GM12878 (cell line): Measurements from ENCODE around the gene TCP11L2. TPM values are rescaled to one million over a fixed set of nuclear protein-coding genes. Genes with fewer than 3 reads are reported as not detected.

ENCODE experiments used
- BCL11A ChIP-seq: IDR thresholded peaks from 2 replicates; pipeline ENCODE4 v1.6.1; 2011; ENCODE audit warnings: low read depth, low read length
- EP300 ChIP-seq, 2 experiments: fragments of 150-350 bp in 1 of 2; IDR thresholded peaks; 2 replicates each; pipeline ENCODE4 v1.6.1; 2011 to 2012; ENCODE audit warnings: low read depth in 2 of 2, low read length in 2 of 2, borderline replicate concordance in 1 of 2, improper control_type of control experiment in 1 of 2, inconsistent platforms in 1 of 2; ENCODE audit not compliant: control insufficient read depth in 1 of 2
- EZH2 ChIP-seq: IDR thresholded peaks from 2 replicates; pipeline ENCODE4 v1.6.1; 2012; ENCODE audit warnings: low read depth, mild to moderate bottlenecking, control low read depth, inconsistent platforms, low read length, borderline replicate concordance; ENCODE audit not compliant: control insufficient read depth
- HCFC1 ChIP-seq: fragments of 150-350 bp; IDR thresholded peaks from 2 replicates; pipeline ENCODE4 v1.6.1; 2014; ENCODE audit warnings: low read length
- SMC3 ChIP-seq: IDR thresholded peaks from 2 replicates; pipeline ENCODE4 v1.6.1; 2011; ENCODE audit warnings: low read length, improper control_type of control experiment, borderline replicate concordance
- SP1 ChIP-seq: IDR thresholded peaks from one replicate; pipeline ENCODE4 v1.6.1; 2011; ENCODE audit warnings: low read depth, low read length
- SPI1 ChIP-seq: IDR thresholded peaks from 2 replicates; pipeline ENCODE4 v1.6.1; 2011; ENCODE audit warnings: low read depth, mild to moderate bottlenecking, low read length, moderate library complexity, borderline replicate concordance; ENCODE audit not compliant: insufficient read depth
- TAF1 ChIP-seq: IDR thresholded peaks from 2 replicates; pipeline ENCODE4 v1.6.1; 2011; ENCODE audit warnings: mild to moderate bottlenecking, low read depth, low read length, borderline replicate concordance
- ZNF592 ChIP-seq: fragments of 450-650 bp; IDR thresholded peaks from 2 replicates; pipeline ENCODE4 v1.6.1; 2017; ENCODE audit warnings: mild to moderate bottlenecking, moderate library complexity
- ZSCAN29 ChIP-seq: fragments of 450-650 bp; IDR thresholded peaks from 2 replicates; pipeline ENCODE4 v1.6.1; 2017; ENCODE audit warnings: mild to moderate bottlenecking, moderate library complexity
- polyA plus RNA-seq, 11 experiments: library from polyadenylated mRNA; depleted of rRNA in 4 of 11; unstranded in 6 of 11; stranded (reverse) in 5 of 11; fragments of >200 nt; fragmentation: Nextera tagmentation in 4 of 11; fragmentation: Illumina TruSeq in 1 of 11; extraction: Ambion mirVana in 4 of 11; extraction: Trizol in 1 of 11; gene quantifications; 1 replicate in 1 of 11; 2 replicates in 10 of 11; pipeline versions ENCODE4 v1.2.1 to v1.2.3, GENCODE V29; 2011 to 2016; ENCODE audit warnings: inconsistent platforms in 2 of 11, missing spikeins in 2 of 11, low read depth in 1 of 11
- total RNA-seq, 4 experiments: library from RNA; depleted of rRNA in 3 of 4; stranded (reverse); fragments of >200 nt in 3 of 4; fragmentation: Illumina TruSeq in 1 of 4; extraction: Trizol in 1 of 4; gene quantifications; 2 replicates each; pipeline versions ENCODE4 v1.2.1 to v1.2.3, GENCODE V29; 2013 to 2021
- TF ChIP-seq, protein P1 (sequence below): IDR thresholded peaks from 2 replicates; pipeline ENCODE4 v1.6.1; 2012; ENCODE audit warnings: low read depth, low read length, improper control_type of control experiment
- TF ChIP-seq, protein P2 (sequence below): fragments of 450-650 bp; IDR thresholded peaks from 2 replicates; pipeline ENCODE4 v1.6.1; 2017; ENCODE audit warnings: antibody characterized with exemption, mild to moderate bottlenecking, moderate library complexity
- TF ChIP-seq, protein P3 (sequence below): fragments of 450-650 bp; formaldehyde crosslinking; IDR thresholded peaks from 2 replicates; pipeline ENCODE4 v1.4.0; 2020; ENCODE audit warnings: mild to moderate bottlenecking, moderate library complexity

The TCP11L2 gene
- total and polyA plus RNA-seq, 10 of the 15 experiments (the other 5 are each of a cell fraction or from before 2014, with no cell fraction given) = 0.18 to 5.0 (median 0.90) TPM

GRCh38 chr12:106357549-106358395 is 55.2 kb downstream of the TCP11L2 start, which contains the start of gene POLR3B (continued):
- TF ChIP-seq ZNF592 (0 out of 2 replicates have a peak, but pooled peaks have one; percentile 48), HCFC1 (peak; percentile 78), SP1 (peak; percentile 63), SMC3 (peak; percentile 84), ZSCAN29 (peak; percentile 72; the same call in 1 of the 2 replicates), BCL11A (no peak), SPI1 (no peak), TAF1 (peak; percentile 84; the same call in 1 of the 2 replicates), EZH2 (no peak), EP300 (IDR thresholded peaks at IDR 0.05; ENCODE audit: borderline replicate concordance in 1 of 2, control insufficient read depth in 1 of 2, low read depth in 2 of 2, low read length in 2 of 2) (peak in 1 of 2 experiments; percentile 27; a peak in 1 of 4 replicates)
- TF ChIP-seq, protein P1, sequence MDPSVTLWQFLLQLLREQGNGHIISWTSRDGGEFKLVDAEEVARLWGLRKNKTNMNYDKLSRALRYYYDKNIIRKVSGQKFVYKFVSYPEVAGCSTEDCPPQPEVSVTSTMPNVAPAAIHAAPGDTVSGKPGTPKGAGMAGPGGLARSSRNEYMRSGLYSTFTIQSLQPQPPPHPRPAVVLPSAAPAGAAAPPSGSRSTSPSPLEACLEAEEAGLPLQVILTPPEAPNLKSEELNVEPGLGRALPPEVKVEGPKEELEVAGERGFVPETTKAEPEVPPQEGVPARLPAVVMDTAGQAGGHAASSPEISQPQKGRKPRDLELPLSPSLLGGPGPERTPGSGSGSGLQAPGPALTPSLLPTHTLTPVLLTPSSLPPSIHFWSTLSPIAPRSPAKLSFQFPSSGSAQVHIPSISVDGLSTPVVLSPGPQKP = peak; percentile 76
- TF ChIP-seq, protein P2, sequence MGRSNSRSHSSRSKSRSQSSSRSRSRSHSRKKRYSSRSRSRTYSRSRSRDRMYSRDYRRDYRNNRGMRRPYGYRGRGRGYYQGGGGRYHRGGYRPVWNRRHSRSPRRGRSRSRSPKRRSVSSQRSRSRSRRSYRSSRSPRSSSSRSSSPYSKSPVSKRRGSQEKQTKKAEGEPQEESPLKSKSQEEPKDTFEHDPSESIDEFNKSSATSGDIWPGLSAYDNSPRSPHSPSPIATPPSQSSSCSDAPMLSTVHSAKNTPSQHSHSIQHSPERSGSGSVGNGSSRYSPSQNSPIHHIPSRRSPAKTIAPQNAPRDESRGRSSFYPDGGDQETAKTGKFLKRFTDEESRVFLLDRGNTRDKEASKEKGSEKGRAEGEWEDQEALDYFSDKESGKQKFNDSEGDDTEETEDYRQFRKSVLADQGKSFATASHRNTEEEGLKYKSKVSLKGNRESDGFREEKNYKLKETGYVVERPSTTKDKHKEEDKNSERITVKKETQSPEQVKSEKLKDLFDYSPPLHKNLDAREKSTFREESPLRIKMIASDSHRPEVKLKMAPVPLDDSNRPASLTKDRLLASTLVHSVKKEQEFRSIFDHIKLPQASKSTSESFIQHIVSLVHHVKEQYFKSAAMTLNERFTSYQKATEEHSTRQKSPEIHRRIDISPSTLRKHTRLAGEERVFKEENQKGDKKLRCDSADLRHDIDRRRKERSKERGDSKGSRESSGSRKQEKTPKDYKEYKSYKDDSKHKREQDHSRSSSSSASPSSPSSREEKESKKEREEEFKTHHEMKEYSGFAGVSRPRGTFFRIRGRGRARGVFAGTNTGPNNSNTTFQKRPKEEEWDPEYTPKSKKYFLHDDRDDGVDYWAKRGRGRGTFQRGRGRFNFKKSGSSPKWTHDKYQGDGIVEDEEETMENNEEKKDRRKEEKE = no peak
- TF ChIP-seq, protein P3, sequence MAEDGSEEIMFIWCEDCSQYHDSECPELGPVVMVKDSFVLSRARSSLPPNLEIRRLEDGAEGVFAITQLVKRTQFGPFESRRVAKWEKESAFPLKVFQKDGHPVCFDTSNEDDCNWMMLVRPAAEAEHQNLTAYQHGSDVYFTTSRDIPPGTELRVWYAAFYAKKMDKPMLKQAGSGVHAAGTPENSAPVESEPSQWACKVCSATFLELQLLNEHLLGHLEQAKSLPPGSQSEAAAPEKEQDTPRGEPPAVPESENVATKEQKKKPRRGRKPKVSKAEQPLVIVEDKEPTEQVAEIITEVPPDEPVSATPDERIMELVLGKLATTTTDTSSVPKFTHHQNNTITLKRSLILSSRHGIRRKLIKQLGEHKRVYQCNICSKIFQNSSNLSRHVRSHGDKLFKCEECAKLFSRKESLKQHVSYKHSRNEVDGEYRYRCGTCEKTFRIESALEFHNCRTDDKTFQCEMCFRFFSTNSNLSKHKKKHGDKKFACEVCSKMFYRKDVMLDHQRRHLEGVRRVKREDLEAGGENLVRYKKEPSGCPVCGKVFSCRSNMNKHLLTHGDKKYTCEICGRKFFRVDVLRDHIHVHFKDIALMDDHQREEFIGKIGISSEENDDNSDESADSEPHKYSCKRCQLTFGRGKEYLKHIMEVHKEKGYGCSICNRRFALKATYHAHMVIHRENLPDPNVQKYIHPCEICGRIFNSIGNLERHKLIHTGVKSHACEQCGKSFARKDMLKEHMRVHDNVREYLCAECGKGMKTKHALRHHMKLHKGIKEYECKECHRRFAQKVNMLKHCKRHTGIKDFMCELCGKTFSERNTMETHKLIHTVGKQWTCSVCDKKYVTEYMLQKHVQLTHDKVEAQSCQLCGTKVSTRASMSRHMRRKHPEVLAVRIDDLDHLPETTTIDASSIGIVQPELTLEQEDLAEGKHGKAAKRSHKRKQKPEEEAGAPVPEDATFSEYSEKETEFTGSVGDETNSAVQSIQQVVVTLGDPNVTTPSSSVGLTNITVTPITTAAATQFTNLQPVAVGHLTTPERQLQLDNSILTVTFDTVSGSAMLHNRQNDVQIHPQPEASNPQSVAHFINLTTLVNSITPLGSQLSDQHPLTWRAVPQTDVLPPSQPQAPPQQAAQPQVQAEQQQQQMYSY = no peak
